ENCODE results near the gene PEX14.

DNA sequence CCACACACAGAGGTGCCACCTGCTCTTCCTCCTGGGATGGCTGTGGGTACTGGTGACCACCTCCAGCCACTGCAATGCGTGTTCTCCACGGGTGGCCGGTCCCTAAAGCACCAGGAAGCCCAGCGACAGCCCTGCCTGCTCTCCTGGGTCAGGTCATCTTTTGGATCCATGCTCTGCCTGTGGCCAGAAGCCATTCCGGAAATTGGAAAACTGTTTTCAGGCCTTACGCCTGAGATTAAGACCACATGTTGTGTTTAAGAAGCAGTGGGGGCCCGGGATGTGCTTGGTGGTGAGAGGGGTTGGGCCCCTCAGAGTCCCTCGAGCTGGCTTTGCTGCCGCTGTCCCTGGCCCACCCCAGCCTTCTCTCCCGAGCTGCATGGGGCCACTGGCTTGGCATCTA is 150.8 kb downstream of the PEX14 start:
- TF ChIP-seq, protein P1, sequence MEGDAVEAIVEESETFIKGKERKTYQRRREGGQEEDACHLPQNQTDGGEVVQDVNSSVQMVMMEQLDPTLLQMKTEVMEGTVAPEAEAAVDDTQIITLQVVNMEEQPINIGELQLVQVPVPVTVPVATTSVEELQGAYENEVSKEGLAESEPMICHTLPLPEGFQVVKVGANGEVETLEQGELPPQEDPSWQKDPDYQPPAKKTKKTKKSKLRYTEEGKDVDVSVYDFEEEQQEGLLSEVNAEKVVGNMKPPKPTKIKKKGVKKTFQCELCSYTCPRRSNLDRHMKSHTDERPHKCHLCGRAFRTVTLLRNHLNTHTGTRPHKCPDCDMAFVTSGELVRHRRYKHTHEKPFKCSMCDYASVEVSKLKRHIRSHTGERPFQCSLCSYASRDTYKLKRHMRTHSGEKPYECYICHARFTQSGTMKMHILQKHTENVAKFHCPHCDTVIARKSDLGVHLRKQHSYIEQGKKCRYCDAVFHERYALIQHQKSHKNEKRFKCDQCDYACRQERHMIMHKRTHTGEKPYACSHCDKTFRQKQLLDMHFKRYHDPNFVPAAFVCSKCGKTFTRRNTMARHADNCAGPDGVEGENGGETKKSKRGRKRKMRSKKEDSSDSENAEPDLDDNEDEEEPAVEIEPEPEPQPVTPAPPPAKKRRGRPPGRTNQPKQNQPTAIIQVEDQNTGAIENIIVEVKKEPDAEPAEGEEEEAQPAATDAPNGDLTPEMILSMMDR (IDR thresholded peaks at IDR 0.05; ENCODE audit: insufficient read depth, low read length): no peak
- TF ChIP-seq, protein P2, sequence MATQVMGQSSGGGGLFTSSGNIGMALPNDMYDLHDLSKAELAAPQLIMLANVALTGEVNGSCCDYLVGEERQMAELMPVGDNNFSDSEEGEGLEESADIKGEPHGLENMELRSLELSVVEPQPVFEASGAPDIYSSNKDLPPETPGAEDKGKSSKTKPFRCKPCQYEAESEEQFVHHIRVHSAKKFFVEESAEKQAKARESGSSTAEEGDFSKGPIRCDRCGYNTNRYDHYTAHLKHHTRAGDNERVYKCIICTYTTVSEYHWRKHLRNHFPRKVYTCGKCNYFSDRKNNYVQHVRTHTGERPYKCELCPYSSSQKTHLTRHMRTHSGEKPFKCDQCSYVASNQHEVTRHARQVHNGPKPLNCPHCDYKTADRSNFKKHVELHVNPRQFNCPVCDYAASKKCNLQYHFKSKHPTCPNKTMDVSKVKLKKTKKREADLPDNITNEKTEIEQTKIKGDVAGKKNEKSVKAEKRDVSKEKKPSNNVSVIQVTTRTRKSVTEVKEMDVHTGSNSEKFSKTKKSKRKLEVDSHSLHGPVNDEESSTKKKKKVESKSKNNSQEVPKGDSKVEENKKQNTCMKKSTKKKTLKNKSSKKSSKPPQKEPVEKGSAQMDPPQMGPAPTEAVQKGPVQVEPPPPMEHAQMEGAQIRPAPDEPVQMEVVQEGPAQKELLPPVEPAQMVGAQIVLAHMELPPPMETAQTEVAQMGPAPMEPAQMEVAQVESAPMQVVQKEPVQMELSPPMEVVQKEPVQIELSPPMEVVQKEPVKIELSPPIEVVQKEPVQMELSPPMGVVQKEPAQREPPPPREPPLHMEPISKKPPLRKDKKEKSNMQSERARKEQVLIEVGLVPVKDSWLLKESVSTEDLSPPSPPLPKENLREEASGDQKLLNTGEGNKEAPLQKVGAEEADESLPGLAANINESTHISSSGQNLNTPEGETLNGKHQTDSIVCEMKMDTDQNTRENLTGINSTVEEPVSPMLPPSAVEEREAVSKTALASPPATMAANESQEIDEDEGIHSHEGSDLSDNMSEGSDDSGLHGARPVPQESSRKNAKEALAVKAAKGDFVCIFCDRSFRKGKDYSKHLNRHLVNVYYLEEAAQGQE (IDR thresholded peaks at IDR 0.05; ENCODE audit: insufficient replicate concordance, low read depth): no peak

Measured in HL-60 (cell line).